NOMO-1 (cell line): ENCODE measurements around the gene USP25.

ENCODE experiments used
- DNase-seq, 2 experiments: peaks; one replicate each; lab custom pipeline; 2025; ENCODE audit not compliant: unreplicated experiment in 2 of 2; lab: John Stamatoyannopoulos, UW

USP25 gene, protein sequence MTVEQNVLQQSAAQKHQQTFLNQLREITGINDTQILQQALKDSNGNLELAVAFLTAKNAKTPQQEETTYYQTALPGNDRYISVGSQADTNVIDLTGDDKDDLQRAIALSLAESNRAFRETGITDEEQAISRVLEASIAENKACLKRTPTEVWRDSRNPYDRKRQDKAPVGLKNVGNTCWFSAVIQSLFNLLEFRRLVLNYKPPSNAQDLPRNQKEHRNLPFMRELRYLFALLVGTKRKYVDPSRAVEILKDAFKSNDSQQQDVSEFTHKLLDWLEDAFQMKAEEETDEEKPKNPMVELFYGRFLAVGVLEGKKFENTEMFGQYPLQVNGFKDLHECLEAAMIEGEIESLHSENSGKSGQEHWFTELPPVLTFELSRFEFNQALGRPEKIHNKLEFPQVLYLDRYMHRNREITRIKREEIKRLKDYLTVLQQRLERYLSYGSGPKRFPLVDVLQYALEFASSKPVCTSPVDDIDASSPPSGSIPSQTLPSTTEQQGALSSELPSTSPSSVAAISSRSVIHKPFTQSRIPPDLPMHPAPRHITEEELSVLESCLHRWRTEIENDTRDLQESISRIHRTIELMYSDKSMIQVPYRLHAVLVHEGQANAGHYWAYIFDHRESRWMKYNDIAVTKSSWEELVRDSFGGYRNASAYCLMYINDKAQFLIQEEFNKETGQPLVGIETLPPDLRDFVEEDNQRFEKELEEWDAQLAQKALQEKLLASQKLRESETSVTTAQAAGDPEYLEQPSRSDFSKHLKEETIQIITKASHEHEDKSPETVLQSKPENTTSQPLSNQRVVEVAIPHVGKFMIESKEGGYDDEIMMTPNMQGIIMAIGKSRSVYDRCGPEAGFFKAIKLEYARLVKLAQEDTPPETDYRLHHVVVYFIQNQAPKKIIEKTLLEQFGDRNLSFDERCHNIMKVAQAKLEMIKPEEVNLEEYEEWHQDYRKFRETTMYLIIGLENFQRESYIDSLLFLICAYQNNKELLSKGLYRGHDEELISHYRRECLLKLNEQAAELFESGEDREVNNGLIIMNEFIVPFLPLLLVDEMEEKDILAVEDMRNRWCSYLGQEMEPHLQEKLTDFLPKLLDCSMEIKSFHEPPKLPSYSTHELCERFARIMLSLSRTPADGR

DNA sequence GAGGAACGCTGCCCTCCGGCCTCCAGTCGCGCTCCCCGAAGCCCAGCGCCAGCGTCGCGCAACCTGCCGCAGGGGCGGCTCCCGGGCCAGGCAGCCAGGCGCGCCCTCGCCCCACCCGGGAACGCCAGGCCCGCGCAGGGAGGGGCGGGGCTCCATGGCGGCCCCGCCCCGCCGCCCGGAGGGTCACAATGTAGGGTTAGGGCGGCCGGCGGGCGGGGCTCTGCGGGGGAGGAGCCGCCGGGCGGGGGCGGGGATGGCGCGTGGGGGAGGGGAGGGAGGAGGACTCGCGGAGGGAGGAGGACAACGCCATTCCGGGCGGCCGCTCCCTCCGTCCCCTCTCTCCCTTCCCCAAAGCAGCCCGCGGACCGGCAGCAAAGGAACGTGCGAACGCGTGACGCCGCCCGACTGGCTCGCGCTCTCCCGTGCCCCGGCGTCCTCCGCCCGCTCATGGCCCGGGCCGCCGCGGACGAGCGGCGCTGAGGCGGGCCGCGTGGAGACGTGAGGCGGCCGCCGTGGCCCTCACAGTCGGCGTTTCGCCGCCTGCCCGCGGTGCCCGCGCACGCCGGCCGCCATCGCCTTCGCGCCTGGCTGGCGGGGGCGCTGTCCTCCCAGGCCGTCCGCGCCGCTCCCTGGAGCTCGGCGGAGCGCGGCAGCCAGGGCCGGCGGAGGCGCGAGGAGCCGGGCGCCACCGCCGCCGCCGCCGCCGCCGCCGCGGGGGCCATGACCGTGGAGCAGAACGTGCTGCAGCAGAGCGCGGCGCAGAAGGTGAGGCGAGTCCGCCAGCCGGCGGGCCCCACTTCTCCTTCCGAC lies at the start of gene USP25:
Gene USP25, plus strand, starts transcription at position 309 of the 810 bp plus-strand sequence. Its CDS starts 412 bp downstream, at position 721.
- DNase-seq, result peak; percentile 61 to 93

DNA sequence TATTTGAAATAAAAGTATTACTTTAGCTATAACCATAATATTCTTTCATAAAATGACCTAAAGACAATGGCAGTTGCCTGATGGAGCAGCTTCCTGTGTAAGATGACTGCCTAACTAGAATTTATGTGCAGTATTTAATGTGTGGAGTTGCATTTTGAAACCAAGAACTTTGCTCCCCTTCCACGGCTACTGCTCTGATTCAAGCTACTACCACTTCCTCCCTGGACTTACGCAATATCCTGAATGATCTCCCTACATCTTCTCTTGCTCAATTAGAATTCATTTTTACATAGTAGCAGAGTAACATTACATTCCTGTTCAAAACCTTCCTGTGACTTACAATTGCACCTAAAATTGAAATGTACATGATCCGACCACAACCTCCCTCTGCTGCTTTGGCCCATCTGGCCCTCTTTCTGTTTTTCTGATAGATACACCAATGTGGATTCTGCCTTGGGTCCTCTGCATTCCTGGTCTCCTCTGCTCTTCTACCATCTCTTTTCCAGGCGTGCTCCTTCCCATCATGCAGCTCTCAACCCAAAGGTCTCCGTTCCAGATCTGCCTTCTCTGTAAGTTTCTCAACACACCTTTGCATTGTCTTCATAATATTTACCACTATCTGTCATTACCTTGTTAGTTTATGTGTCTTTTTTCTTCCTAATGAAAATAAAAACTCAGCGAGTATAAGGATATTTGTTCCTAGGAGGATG lies 47.4 kb upstream of the USP25 start:
- DNase-seq, result peak; percentile 79 to 98

DNA sequence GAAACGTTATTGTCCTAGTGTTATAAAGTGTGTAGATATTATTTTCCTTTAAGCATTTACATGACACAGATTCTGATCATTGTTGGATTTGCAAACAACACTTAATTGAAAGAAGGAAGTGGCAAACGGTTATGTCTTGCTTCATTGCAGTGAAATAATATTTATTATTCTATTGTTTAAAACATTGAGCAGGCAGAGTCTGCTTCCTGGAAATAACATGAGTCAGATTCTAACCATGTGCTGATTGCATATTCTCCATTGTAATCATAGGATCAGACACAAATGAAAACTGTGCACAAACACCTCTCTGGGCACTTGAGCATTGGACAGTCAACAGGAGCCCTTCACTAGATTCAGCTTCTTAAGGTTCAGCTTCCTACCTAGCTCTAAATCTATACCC lies 46.8 kb upstream of the USP25 start:
- peak; percentile 40 to 81 for DNase-seq

DNA sequence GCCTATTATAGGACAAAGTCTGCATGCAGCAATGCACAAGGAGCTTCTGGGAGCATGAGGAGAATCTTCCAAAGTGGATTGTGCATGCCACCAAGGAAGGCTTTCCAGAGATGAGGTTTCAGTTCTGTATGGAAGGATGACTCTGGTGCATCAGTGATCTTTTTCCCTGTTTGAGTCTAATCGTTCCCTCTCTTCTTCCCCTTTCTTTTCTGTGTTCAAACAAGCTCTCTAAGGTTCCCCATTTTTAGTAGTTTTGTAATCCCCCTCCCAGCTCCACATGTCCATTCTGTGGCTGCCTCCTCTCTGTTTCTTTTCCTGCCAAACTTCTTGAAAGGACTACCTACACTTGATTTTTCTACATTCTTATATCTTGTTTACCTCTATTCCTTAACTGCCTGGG lies 43.3 kb upstream of the USP25 start:
- peak; percentile 43 to 83 for DNase-seq

DNA sequence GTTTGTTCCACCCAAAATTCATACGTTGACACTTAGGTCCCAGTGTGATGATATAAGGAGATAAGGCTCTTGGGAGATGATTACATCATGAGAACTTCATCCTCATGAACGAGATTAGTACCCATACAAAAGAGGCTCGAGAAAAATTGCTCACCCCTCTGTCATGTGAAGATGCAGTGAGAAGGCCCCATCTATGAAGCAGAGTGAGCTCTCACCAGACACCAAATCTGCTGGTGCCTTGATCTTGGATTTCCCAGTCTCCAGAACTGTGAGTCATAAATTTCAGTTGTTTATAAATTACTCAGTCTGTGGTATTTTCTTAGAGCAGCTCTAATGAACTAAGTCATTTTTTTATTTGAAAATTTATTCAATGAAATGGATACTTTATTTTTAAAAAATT lies 42.6 kb upstream of the USP25 start:
- DNase-seq, result no peak

DNA sequence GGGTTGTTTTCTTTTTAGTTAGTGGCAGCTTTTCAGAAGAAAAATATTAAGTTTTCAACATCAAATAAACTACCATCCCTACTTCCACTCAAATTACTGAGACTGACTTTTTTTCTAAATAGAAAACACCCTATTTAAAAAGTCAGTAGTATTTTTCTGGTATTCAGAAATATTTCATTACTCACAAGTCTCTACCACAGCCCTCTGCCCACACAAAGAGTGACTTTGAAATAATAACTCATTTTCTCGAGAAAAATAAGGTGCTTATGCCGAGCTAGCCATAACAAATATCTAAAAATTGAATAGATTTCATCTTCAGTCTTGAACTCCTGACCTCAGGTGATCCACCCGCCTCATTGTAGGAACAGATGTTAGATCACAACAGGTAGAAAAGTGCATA lies 41.8 kb upstream of the USP25 start:
- no peak for DNase-seq

DNA sequence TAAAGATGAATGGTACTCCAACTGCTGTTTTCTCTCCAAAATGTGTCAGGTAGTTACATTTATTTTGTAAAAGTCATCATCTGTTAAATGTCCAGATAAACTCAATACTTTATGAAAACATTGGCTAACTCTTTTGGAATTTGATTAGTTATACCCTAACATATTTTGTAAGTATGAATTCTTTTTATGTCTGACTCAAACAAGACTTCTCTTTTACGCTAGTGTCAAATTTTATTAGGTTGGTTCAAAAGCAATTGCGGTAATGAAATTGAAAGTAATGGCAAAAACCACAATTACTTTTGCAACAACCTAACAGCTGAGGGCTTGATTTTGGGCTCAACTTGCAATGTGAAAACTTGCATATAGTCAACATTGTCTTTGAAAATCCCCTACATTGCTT lies 41.0 kb upstream of the USP25 start:
- DNase-seq, result peak; percentile 81 to 87

DNA sequence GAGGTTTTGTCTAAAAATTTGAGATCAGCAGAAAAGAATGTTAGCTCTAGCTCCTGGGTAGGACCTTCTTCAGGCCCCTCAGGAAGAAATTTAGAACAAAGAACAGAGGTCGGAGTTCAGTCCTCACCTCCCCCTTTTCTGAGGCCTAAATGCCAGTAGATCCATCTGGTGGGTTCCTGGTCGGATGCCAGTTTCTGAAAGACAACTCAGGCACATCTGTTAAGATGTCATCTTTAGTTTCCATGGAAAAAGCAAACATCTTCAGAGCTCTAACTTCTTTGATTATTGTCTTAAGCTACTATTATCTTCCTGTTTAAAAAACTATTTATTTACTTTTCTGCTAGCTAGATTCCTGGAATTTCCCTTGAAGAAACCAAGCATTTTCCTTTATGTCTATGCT lies 37.1 kb upstream of the USP25 start:
- DNase-seq, result no peak

DNA sequence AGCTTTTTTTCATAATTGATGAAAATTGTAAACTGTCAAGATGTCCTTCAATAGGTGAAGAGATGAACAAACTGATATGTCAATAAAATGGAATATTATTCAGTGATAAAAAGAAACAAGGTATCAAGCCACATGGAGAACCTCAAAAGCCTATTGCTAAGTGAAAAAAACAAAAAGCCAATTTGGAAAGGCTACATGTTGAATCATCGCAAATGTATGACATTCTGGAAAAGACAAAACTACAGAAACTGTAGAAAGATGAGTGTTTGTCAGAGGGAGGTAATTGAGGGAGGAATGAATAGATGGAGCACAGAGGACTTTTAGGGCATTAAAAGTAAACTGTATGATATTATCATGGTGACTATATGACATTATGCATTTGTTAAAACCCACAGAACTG lies 34.5 kb upstream of the USP25 start:
- no peak for DNase-seq

DNA sequence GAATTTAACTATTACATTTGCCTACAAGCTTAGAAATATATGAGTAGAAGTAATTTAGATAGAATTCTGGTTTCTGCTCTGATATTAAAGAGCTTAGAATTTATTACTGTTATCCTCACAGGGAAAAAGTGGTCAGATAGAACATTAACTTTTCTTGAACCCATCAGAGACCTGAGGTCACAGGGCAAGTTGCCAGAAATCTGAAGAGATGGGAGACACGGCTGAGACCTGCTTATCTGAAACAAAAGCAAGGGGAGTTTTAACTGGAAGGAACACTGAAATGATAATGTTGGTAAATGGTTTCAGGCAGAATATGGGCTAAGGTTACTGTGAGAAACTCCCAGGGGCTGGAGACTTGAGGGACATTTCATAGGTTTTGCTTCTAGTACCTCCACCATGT lies 28.0 kb upstream of the USP25 start:
- DNase-seq, result no peak

DNA sequence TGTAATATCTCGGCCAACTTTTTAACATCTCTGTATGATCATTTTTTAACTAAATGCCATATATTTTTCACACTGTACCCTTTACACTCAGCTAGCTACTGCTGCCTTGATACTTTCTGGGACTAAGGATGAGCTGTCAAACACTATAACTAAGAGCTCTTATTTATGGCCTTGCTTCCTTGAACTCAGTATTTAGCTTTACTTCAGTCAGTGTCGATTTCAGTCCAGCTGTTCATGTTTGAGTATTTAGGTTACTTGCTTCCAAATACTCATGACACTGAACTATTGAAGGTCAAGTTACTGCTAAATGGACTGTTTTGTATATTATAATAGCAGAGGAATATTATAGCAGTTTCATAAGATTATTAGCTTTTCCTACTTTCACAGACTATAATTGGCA lies 25.9 kb upstream of the USP25 start:
- no peak for DNase-seq

DNA sequence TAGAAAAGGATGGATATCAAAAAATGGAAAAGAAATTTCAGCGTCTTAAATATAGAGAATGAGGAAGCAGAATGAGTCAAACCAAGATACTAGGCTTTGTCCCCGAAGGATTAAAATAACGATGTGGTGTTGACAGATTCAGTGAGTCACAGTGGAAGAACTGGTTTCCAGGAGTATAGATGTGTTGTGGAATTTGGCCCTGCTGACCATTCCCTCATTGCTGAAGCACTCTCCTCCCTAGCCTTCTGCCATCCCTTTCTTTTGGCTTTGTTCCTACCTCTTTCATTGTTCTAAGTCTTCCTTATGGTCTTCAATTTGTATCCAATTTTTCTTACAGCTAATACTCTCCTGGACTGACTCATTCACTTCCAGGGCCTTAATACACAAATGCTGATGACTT lies 23.1 kb upstream of the USP25 start:
- peak in 1 of 2 experiments; percentile 27 for DNase-seq

DNA sequence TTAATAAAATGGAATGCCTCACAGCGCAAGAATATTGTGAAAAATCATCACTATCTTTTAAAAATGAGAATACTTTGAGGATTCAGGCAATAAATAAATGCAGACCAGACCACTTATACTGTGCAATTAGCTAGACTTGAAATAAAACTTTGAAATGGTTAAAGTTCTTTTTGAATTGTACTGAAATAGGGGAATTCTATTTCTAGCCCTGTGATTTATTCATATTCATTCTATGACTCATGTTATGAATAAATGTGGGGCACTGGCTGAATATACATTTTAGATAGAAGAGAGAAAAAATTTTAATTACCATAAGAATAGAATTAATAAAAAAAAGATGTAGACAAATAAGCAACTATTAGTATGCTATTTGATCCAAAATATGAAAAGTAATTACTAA lies 16.4 kb upstream of the USP25 start:
- no peak for DNase-seq

DNA sequence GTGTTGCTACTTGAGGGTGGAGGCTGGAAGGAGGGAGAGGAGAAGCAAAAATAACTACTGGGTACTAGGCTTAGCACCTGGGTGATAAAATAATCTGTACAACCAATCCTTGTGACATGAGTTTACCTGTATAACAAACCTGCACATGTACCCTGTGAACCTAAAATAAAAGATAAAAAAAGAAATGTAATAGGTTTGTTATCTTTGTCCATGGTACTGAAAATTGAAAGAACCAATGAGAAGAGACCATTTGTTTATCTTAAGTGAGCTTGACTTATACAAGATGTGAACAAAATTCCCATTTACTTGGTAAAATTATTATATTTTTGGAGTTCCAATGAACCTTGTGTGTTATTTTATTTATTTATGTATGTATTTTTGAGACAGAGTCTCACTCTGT lies 11.1 kb upstream of the USP25 start:
- DNase-seq, result no peak

DNA sequence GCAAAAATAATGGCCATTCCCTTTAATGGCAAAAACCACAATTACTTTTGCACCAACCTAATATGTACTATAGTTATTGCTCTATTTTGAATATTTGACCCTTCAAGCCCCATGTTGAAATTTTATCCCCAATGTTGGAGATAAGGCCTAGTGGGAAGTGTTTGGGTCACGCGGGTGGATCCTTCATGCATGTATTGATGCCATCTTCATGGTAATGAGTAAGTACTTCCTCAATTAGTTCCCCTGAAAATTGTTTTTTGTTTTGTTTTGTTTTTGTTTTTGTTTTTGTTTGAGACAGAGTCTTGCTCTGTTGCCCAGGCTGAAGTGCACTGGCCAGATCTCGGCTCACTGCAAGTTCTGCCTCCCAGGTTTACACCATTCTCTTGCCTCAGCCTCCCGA lies 9.8 kb upstream of the USP25 start:
- no peak for DNase-seq

DNA sequence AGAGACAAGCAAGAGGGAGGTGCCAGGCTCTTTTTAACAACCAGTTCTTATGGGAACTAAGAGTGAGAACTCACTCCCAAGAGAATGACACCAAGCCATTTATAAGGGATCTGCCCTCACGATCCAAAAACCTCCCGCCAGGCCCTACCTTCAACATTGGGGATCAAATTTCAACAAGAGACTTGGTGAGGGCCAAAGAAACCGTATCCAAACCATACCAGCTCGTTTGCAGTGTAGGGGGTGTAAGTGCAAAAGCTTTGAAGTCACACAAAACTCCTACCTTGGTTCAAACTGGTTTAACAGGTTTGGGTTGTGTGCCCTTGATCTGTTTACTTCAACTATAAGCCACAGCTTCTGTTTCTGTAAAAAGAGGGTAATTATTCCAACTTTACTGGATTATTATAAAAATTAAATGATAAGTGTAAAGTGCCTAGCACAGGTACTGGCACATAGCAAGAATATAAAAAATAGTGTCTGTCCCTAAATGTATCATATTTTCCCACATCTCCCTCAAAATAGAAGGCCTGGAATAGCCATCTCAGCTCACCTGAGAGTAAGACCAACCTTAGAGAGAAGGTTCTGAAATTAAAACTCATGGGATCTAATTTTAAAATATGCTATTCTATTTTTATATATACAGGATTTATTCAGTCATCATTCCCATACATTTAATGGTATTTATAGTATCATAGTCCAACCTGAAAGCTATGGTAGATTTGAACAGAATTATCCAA lies 7.0 kb upstream of the USP25 start:
- DNase-seq, result no peak

DNA sequence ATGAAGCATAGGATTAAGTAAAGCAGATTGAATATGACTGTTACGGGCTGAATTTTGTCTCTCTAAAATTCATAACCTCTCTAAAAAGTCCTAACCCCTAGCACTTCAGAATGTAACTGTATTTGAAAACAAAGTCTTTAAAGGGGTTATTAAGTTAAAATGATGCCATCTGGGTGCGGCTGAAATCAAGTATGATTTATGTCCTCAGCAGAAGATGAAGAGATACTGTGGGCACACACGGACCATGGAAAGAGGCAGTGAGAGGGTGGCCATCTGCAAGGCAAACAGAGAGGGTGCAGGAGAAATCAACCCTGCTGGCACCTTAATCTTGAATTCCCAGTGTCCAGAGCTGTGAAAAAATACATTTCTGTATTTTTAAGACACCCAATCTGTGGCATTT lies 3.8 kb upstream of the USP25 start:
- no peak for DNase-seq

DNA sequence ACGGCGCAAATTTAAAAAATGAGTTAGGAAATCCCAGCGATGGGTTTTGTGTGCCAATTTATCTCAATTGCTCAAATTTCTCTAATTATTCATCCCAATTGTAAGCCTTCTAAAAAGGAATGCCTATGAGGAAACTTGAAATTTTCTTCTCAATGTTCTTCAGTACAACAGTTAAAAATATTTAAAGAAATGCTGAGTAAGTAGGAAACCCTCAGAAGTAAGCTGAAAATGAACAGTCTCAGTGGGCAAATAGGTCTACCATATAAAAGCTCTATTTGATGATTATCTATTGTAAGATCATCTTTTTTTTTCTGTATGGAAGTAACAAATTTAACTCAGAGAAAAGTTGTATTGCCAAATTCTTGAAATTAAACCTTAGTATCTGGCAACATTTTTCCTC lies 1.7 kb upstream of the USP25 start:
- DNase-seq, result no peak

DNA sequence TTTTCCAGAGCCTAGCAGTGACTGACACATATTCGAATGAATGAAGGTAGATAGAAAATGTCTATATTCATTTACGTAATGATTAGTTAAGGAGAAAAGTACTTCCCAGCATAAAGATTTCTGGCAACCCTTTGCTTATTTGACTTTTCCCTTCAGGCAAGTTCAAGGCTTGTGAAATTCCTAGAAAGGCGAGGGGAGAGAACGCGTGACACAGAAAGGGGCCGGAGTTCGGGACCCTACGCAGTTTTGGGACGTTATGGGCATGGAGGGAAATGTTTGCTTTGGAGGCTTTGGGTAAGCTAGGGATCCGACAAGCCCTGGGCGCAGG lies 472 bp upstream of the USP25 start:
- no peak for DNase-seq
